IPS DF 19.7 (cell line): ENCODE results near the gene MCRIP1.

Experiments used
- DNase-seq: peaks from one replicate; pipeline ENCODE4 v3.0.0-alpha.2; 2013; ENCODE audit warnings: low read depth, low spot score

MCRIP1 gene

GRCh38 chr17:81821147-81821546 is 11.9 kb downstream of the MCRIP1 start:
- DNase-seq = no peak

- DNase-seq = no peak
Observed at GRCh38 chr17:81819708-81820107, 13.4 kb downstream of the MCRIP1 start.

GRCh38 chr17:81817758-81818147 is 15.3 kb downstream of the MCRIP1 start:
- no peak for DNase-seq

GRCh38 chr17:81815646-81815986 is 17.5 kb downstream of the MCRIP1 start:
- DNase-seq = no peak

- DNase-seq = no peak
Observed at GRCh38 chr17:81814748-81815645, 18.1 kb downstream of the MCRIP1 start.

GRCh38 chr17:81813861-81814683 is 19.0 kb downstream of the MCRIP1 start:
- DNase-seq = no peak

GRCh38 chr17:81813371-81813684 is 19.8 kb downstream of the MCRIP1 start:
- no peak for DNase-seq

GRCh38 chr17:81812571-81813370 is 20.3 kb downstream of the MCRIP1 start:
- DNase-seq = no peak

- no peak for DNase-seq
Observed at GRCh38 chr17:81811705-81812570, 21.2 kb downstream of the MCRIP1 start.

- no peak for DNase-seq
Observed at GRCh38 chr17:81810892-81811704, 22.0 kb downstream of the MCRIP1 start.

GRCh38 chr17:81810476-81810875 is 22.6 kb downstream of the MCRIP1 start:
- DNase-seq = no peak

- no peak for DNase-seq
Observed at GRCh38 chr17:81809556-81809998, 23.5 kb downstream of the MCRIP1 start.

- no peak for DNase-seq
Observed at GRCh38 chr17:81808778-81809555, 24.1 kb downstream of the MCRIP1 start.

- no peak for DNase-seq
Observed at GRCh38 chr17:81807839-81808238, 25.3 kb downstream of the MCRIP1 start.

GRCh38 chr17:81807210-81807719 is 25.8 kb downstream of the MCRIP1 start:
- no peak for DNase-seq

GRCh38 chr17:81806461-81807209 is 26.5 kb downstream of the MCRIP1 start:
- DNase-seq = no peak

GRCh38 chr17:81805707-81806460 is 27.2 kb downstream of the MCRIP1 start:
- no peak for DNase-seq
